Measurements from ENCODE around the gene TMC7. TPM values are rescaled to one million over a fixed set of nuclear protein-coding genes. Genes with fewer than 3 reads are reported as not detected.

TMC7 gene
- total and polyA plus RNA-seq, 2 of the 13 experiments (the other 11 are each of a cell fraction or from before 2014, with no cell fraction given): 1.2 to 5.1 TPM

DNA sequence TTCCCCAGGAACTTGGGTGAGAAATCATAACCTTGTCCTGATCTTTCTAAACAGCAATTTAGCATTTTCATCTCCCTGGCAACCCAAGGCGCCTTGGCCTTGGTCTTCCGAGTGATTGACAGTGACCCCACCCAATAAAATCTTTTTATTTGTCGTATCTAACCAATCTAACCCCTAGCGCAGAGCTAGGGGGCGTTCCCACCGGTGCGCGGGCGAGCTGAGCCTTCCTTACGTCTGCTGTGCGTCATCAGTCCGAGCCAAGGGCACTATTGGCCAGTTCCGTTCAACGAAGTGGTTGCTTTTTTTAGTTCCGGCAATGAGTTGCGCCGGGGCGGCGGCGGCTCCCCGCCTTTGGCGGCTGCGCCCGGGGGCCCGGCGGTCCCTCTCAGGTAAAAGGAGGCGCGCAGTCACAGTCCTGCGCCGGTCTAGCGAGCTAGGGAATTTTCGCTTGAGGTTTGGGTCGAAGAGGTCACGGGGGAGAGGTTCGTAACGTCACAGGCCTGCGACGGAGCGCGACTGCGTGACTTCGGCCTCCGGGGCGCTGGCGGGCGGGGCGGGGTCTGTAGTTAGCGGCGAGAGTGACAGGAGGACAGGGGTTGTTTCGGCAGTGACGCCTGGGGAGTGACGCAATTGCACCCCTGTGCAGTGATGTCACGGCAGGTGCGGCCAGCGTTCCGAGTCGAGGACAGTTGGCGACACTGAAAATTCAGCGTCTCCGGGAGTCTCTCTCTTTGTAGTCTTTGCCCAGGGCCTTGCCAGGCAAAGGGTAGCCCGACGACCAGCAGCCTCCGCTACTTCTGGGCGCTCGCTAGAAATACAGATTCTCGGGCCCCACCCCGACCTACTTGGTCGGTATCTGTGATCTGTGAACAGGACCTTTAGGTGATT, 83.9 kb downstream of the TMC7 start, which contains the start of gene COQ7 (continued):
- TF ChIP-seq, protein P1, sequence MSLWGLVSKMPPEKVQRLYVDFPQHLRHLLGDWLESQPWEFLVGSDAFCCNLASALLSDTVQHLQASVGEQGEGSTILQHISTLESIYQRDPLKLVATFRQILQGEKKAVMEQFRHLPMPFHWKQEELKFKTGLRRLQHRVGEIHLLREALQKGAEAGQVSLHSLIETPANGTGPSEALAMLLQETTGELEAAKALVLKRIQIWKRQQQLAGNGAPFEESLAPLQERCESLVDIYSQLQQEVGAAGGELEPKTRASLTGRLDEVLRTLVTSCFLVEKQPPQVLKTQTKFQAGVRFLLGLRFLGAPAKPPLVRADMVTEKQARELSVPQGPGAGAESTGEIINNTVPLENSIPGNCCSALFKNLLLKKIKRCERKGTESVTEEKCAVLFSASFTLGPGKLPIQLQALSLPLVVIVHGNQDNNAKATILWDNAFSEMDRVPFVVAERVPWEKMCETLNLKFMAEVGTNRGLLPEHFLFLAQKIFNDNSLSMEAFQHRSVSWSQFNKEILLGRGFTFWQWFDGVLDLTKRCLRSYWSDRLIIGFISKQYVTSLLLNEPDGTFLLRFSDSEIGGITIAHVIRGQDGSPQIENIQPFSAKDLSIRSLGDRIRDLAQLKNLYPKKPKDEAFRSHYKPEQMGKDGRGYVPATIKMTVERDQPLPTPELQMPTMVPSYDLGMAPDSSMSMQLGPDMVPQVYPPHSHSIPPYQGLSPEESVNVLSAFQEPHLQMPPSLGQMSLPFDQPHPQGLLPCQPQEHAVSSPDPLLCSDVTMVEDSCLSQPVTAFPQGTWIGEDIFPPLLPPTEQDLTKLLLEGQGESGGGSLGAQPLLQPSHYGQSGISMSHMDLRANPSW (CRISPR knock-in tag; IDR thresholded peaks at IDR 0.05; ENCODE audit: borderline replicate concordance): no peak; the same call in 1 of the 2 replicates
- TF ChIP-seq, protein P2, sequence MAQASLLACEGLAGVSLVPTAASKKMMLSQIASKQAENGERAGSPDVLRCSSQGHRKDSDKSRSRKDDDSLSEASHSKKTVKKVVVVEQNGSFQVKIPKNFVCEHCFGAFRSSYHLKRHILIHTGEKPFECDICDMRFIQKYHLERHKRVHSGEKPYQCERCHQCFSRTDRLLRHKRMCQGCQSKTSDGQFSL (CRISPR knock-in tag; IDR thresholded peaks at IDR 0.05): no peak
- TF ChIP-seq ZMAT3 (CRISPR knock-in tag; conservative IDR thresholded peaks at IDR 0.05) (peak; percentile 63; the same call in 1 of the 2 replicates), ZNF788 (CRISPR knock-in tag; IDR thresholded peaks at IDR 0.05; ENCODE audit: borderline replicate concordance) (peak; percentile 89), GATA4 (IDR thresholded peaks at IDR 0.05; ENCODE audit: borderline replicate concordance, low read depth) (no peak), HDAC6 (IDR thresholded peaks at IDR 0.05; ENCODE audit: low read depth, low read length) (no peak), PCBP2 (optimal IDR thresholded peaks at IDR 0.05; ENCODE audit: low read depth, low read length, poor library complexity, severe bottlenecking) (no peak), KDM6A (CRISPR knock-in tag; IDR thresholded peaks at IDR 0.05; ENCODE audit: low read depth) (no peak; the same call in 1 of the 2 replicates), MED8 (CRISPR knock-in tag; IDR thresholded peaks at IDR 0.05; ENCODE audit: insufficient replicate concordance) (no peak), PCBP1 (IDR thresholded peaks at IDR 0.05; ENCODE audit: borderline replicate concordance, low read depth, low read length) (0 out of 2 replicates have a peak, but pooled peaks have one; percentile 80), NONO (IDR thresholded peaks at IDR 0.05) (no peak), NONO (CRISPR knock-in tag; conservative IDR thresholded peaks at IDR 0.05) (peak; percentile 97), ZNF773 (CRISPR knock-in tag; IDR thresholded peaks at IDR 0.05; ENCODE audit: borderline replicate concordance) (no peak; the same call in 1 of the 2 replicates)
- TF ChIP-seq, protein P3, sequence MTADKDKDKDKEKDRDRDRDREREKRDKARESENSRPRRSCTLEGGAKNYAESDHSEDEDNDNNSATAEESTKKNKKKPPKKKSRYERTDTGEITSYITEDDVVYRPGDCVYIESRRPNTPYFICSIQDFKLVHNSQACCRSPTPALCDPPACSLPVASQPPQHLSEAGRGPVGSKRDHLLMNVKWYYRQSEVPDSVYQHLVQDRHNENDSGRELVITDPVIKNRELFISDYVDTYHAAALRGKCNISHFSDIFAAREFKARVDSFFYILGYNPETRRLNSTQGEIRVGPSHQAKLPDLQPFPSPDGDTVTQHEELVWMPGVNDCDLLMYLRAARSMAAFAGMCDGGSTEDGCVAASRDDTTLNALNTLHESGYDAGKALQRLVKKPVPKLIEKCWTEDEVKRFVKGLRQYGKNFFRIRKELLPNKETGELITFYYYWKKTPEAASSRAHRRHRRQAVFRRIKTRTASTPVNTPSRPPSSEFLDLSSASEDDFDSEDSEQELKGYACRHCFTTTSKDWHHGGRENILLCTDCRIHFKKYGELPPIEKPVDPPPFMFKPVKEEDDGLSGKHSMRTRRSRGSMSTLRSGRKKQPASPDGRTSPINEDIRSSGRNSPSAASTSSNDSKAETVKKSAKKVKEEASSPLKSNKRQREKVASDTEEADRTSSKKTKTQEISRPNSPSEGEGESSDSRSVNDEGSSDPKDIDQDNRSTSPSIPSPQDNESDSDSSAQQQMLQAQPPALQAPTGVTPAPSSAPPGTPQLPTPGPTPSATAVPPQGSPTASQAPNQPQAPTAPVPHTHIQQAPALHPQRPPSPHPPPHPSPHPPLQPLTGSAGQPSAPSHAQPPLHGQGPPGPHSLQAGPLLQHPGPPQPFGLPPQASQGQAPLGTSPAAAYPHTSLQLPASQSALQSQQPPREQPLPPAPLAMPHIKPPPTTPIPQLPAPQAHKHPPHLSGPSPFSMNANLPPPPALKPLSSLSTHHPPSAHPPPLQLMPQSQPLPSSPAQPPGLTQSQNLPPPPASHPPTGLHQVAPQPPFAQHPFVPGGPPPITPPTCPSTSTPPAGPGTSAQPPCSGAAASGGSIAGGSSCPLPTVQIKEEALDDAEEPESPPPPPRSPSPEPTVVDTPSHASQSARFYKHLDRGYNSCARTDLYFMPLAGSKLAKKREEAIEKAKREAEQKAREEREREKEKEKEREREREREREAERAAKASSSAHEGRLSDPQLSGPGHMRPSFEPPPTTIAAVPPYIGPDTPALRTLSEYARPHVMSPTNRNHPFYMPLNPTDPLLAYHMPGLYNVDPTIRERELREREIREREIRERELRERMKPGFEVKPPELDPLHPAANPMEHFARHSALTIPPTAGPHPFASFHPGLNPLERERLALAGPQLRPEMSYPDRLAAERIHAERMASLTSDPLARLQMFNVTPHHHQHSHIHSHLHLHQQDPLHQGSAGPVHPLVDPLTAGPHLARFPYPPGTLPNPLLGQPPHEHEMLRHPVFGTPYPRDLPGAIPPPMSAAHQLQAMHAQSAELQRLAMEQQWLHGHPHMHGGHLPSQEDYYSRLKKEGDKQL (CRISPR knock-in tag; IDR thresholded peaks at IDR 0.05; ENCODE audit: low read depth): no peak; the same call in 1 of the 2 replicates
- TF ChIP-seq, protein P4, sequence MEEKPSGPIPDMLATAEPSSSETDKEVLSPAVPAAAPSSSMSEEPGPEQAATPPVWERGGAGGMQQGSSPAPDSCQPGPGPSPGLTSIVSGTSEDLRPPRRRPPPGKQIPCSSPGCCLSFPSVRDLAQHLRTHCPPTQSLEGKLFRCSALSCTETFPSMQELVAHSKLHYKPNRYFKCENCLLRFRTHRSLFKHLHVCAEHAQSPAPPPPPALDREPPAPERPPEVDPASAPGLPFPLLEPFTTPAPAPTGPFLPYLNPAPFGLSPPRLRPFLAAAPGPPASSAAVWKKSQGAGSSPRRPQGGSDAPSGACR (CRISPR knock-in tag; IDR thresholded peaks at IDR 0.05): peak; percentile 71
